Activated CD8-positive, alpha-beta T cell treated with anti-CD3 and anti-CD28 coated beads for 36 hours (primary cell): ENCODE measurements around the gene PDIA5. TPM values are rescaled to one million over a fixed set of nuclear protein-coding genes. Genes with fewer than 3 reads are reported as not detected.
A peak's percentile ranks its signal among the peaks of the same experiment; 100 is the strongest.

Experiments used
- ATAC-seq: fragments of 200-7000 bp; cut with Tn5 transposase; one replicate; pipeline ENCODE4 v1.10.0; 2021; ENCODE audit warnings: mild to moderate bottlenecking, moderate library complexity
- CTCF ChIA-PET: fragments of 350-600 bp; sonication (Branson Sonifier 250); formaldehyde crosslinking; loops from one replicate; lab custom pipeline; 2021; ENCODE audit warnings: antibody characterized with exemption; lab: Charles Lee
- POLR2A ChIA-PET: fragments of 350-600 bp; sonication (Branson Sonifier 250); formaldehyde crosslinking; loops from one replicate; lab custom pipeline; 2021; ENCODE audit warnings: antibody characterized with exemption; lab: Charles Lee
- DNase-seq: peaks from one replicate; pipeline ENCODE4 v3.0.0-alpha.2; 2020
- H3K27ac Mint-ChIP-seq: one replicate; pipeline ENCODE4 v1.8.0; 2021; ENCODE audit warnings: mild to moderate bottlenecking, mixed read lengths
- H3K27me3 Mint-ChIP-seq: one replicate; pipeline ENCODE4 v1.8.0; 2021; ENCODE audit warnings: mixed read lengths
- H3K36me3 Mint-ChIP-seq: one replicate; pipeline ENCODE4 v1.8.0; 2021; ENCODE audit warnings: low read depth, mixed read lengths
- H3K4me1 Mint-ChIP-seq: one replicate; pipeline ENCODE4 v1.8.0; 2021; ENCODE audit warnings: low read depth, mixed read lengths
- H3K4me3 Mint-ChIP-seq: one replicate; pipeline ENCODE4 v1.8.0; 2021; ENCODE audit warnings: mild to moderate bottlenecking, moderate library complexity, mixed read lengths
- H3K9me3 Mint-ChIP-seq: one replicate; pipeline ENCODE4 v1.8.0; 2021; ENCODE audit warnings: mixed read lengths
- intact Hi-C: fragments of 100-400 bp; cut with micrococcal nuclease; formaldehyde crosslinking; loops from one replicate; pipeline ENCODE4 v1.10.0; 2022
- total RNA-seq, 2 experiments: library from RNA; stranded (reverse); gene quantifications; one replicate each; pipeline ENCODE4 v1.2.3, GENCODE V29; 2021
- TF ChIP-seq, protein P1 (sequence below): fragments of 200-600 bp; IDR thresholded peaks from one replicate; pipeline ENCODE4 v1.8.0; 2022; ENCODE audit warnings: antibody characterized with exemption, mild to moderate bottlenecking

PDIA5 gene
- total RNA-seq, 2 experiments from 2014 or later = 17.9 to 19.0 TPM

DNA sequence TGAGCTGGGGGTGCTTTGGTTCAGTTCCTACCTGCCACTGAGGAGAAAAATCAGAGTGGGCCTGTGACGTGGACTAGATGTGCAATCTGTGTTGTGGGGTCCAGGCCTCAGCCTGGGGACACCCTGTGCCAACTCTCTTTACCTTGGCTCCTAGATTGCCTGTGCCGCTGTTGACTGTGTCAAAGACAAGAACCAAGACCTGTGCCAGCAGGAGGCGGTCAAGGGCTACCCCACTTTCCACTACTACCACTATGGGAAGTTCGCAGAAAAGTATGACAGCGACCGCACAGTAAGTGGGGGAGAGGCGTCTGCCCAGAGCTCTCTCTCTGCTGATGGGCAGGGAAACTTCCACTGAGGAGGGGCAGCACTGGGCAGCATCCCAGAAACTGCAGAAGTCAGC lies 94.3 kb downstream of the PDIA5 start:
- no peak for ATAC-seq
- Mint-ChIP-seq H3K27ac (no peak overlapping the region), H3K27me3 (no peaks in the 10 kb centered on the region), H3K4me1 (no peaks in the 10 kb centered on the region), H3K9me3 (peaks cover 3% of the 10 kb centered on the region), H3K4me3 (no peak overlapping the region), H3K36me3 (peaks cover 43% of the 10 kb centered on the region)
- ChIA-PET CTCF (no interaction called here), POLR2A (no interaction called here)
- TF ChIP-seq, protein P1, sequence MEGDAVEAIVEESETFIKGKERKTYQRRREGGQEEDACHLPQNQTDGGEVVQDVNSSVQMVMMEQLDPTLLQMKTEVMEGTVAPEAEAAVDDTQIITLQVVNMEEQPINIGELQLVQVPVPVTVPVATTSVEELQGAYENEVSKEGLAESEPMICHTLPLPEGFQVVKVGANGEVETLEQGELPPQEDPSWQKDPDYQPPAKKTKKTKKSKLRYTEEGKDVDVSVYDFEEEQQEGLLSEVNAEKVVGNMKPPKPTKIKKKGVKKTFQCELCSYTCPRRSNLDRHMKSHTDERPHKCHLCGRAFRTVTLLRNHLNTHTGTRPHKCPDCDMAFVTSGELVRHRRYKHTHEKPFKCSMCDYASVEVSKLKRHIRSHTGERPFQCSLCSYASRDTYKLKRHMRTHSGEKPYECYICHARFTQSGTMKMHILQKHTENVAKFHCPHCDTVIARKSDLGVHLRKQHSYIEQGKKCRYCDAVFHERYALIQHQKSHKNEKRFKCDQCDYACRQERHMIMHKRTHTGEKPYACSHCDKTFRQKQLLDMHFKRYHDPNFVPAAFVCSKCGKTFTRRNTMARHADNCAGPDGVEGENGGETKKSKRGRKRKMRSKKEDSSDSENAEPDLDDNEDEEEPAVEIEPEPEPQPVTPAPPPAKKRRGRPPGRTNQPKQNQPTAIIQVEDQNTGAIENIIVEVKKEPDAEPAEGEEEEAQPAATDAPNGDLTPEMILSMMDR = no peak
- intact Hi-C loops = no loop called here
- DNase-seq = peak; percentile 4

DNA sequence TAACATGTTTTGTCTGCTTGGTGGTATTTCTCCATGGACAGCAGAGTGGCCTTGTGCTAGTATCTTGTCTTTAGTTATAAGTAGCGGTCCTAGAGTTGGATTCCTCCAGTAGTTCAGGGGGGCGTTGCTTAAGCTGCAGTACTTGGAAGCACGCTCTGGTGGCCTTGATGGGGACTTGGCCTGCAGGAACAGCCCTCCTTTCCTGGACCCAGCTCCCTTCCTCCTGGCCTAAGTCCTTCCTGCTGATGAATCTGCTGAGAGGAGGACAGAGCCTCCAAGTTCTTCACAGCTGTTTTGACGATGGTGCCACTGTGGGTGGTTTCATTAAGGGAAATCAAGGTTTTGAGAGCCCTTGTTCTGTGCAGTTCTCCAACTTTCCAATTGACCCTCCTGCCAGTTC lies 96.3 kb downstream of the PDIA5 start:
- no peaks in the 10 kb centered on the region for H3K27me3 Mint-ChIP-seq
- ChIA-PET CTCF (interaction anchor here (1.1 kb wide), 1 partner anchor 36 kb away, joined by 3 read pairs; no protein-coding TSS in a partner anchor), POLR2A (no interaction called here)
- DNase-seq (no peak), ATAC-seq (no peak)
- H3K27ac Mint-ChIP-seq = no peak overlapping the region
- TF ChIP-seq, protein P1 = no peak
- peaks cover 54% of the 10 kb centered on the region for H3K36me3 Mint-ChIP-seq
- no peak overlapping the region for H3K4me3 Mint-ChIP-seq
- intact Hi-C loops = no loop called here
- H3K4me1 Mint-ChIP-seq = no peaks in the 10 kb centered on the region
- peaks cover 3% of the 10 kb centered on the region for H3K9me3 Mint-ChIP-seq

DNA sequence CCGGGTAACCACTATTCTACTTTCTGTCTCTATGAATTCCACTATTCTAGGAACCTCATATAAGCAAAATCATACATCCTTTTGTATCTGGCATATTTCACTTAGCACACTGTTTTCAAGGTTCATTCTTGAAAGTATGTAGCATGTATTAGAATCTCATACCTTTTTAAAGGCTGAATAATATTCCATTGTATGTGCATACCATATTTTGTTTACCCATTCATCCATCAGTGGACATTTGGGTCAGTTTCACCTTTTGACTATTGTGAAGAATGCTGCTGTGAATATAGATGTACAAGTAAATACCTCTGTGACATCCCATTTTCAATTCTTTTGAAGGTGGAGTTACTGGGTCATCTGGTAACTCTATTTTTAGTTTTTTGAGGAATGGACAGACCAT lies 98.3 kb downstream of the PDIA5 start:
- ATAC-seq (no peak), DNase-seq (no peak)
- ChIA-PET POLR2A (no interaction called here), CTCF (no interaction called here)
- H3K27ac Mint-ChIP-seq = no peak overlapping the region
- peaks cover 48% of the 10 kb centered on the region for H3K36me3 Mint-ChIP-seq
- TF ChIP-seq, protein P1 = no peak
- peaks cover 3% of the 10 kb centered on the region for H3K9me3 Mint-ChIP-seq
- H3K4me3 Mint-ChIP-seq = no peak overlapping the region
- H3K27me3 Mint-ChIP-seq = no peaks in the 10 kb centered on the region
- intact Hi-C loops = no loop called here
- H3K4me1 Mint-ChIP-seq = no peaks in the 10 kb centered on the region

DNA sequence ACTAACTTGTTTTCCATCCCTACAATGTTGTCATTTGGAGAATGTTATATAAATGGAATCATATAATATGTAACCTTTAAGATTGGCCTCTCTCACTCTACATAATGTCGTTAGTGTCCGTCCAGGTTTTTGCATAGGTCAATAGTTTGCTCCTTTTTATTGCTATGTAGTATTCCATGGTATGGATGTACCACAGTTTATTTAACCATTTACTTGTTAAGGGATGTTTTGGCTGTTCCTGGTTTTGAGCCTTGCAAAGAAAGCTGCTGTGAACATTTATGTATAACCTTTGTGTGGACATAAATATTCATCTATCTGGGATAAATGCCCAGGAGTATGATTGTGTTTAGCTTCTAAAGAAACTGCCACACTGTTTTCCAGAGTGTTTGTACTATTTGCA lies 100.9 kb downstream of the PDIA5 start:
- POLR2A ChIA-PET = no interaction called here
- Mint-ChIP-seq H3K4me3 (no peak overlapping the region), H3K9me3 (peaks cover 3% of the 10 kb centered on the region)

DNA sequence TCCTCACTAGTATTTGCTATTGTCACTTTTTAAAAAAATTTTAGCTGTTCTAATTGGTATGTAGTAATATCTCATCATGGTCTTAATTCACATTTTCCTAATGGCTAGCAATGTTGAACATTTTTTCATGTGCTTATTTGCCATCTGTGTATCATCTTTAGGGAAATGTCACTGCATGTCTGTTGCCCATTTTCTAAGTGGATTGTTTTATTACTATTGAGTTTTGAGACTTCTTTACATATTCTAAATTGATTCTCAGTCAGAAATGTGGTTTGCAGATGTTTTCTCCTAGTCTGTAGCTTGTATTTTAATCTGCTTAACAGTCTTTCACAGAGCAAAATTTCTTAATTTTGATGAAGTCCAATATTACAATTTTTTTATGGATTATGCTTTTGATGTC lies 101.3 kb downstream of the PDIA5 start:
- peaks cover 3% of the 10 kb centered on the region for H3K9me3 Mint-ChIP-seq
- no peaks in the 10 kb centered on the region for H3K27me3 Mint-ChIP-seq
- ChIA-PET POLR2A (no interaction called here), CTCF (interaction anchor here (1.1 kb wide), 1 partner anchor 118 kb away, joined by 3 read pairs; no protein-coding TSS in a partner anchor)
- TF ChIP-seq, protein P1 = no peak
- H3K36me3 Mint-ChIP-seq = peaks cover 39% of the 10 kb centered on the region
- intact Hi-C loops = no loop called here
- no peaks in the 10 kb centered on the region for H3K4me1 Mint-ChIP-seq
- H3K4me3 Mint-ChIP-seq = no peak overlapping the region
- no peak overlapping the region for H3K27ac Mint-ChIP-seq
- DNase-seq = no peak
- no peak for ATAC-seq

More for the DNA sequence above, 100.9 kb downstream of the PDIA5 start:
- CTCF ChIA-PET = interaction anchor here (1.1 kb wide), 1 partner anchor 118 kb away, joined by 3 read pairs; no protein-coding TSS in a partner anchor
- Mint-ChIP-seq H3K36me3 (peaks cover 42% of the 10 kb centered on the region), H3K4me1 (no peaks in the 10 kb centered on the region), H3K27ac (no peak overlapping the region), H3K27me3 (no peaks in the 10 kb centered on the region)
- ATAC-seq (no peak), DNase-seq (no peak)
- intact Hi-C loops = no loop called here
- TF ChIP-seq, protein P1 = no peak
